Stimulated activated CD8-positive, alpha-beta memory T cell treated with anti-CD3 and anti-CD28 coated beads, Interleukin-7, amount 100 ng/mL, for 48 hours (primary cell): ENCODE measurements around the gene ZNF677.
"Not testable (repeated sequence)": the region's sequence is repeated elsewhere in the genome, so short reads cannot be mapped to it uniquely, and the experiment has no call there.

Experiments
- DNase-seq, 2 donors: peaks; one replicate each; pipeline ENCODE4 v3.0.0-alpha.2; 2020; ENCODE audit warnings: low read depth in 1 of 2; ENCODE audit errors: extremely low read depth in 1 of 2

The ZNF677 gene

DNA sequence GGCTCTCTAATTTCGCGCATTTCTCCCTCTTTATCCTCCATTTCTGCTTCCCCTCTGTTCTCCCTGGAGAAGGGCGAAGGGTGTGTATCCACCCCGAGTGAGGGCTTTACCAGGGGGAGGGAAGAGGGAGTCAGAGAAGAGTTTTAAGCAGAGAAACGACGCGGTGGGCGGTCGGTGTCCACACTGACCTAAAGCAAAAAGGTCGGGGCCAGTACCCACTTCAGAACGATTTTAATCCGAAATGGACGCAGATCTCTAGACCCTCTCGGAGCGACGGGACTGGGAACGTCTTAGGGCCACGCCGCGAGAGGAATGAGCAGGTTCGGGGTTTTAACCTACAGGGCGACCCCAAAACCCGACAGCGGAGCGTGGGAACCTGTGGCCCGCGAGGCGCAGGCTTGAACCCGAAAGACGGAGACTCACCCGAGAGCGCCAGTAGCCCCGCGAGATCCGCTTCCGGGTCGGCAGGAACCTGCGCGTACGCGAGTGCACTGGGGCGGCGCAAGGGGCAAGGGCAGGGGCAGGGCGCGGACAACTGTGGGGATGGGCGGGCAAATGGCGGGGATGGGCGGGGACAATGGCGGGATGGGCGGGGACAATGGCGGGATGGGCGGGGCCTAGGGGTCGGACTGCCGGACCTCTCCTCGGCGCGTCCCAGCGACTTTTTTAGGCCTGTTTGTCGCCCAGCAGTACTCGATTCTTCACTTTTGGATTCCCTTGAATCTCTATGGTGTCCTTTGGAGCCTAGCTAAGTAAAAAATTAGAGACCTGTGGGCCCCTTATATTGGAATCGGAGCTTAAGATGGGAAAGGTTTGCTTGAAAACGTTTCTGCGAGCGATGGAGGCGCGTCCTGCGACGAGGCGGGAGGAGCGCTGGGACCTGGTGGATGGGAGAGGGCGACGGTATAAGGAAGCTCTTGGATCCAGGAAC lies at the start of gene ZNF677:
TSS of gene ZNF677 (minus strand) at position 463 of the 931 bp plus-strand sequence. CDS start 3,323 bp downstream, outside the sequence.
- DNase-seq, result peak; percentile 66 to 72

DNA sequence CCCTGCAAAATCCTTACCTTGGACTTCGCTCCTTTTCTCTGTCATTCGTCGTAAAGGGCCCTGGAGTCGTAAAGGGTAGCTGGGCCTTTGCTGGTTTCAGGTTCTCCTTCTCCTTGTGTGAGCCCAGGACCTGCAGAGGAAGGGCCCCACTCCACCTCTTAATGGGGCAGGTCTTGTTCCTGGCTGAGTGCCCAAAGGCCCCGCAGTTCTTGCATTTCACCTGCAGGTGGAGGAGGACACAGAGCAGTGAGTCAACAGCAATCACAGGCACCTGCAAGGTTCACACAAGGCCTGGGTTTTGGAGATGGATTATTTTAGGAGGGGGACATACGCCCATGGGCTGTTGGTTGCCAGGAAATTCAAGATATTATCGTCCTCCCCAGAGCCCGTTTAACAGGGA lies 46.7 kb upstream of the ZNF677 start:
- DNase-seq, result not testable (repeated sequence)

DNA sequence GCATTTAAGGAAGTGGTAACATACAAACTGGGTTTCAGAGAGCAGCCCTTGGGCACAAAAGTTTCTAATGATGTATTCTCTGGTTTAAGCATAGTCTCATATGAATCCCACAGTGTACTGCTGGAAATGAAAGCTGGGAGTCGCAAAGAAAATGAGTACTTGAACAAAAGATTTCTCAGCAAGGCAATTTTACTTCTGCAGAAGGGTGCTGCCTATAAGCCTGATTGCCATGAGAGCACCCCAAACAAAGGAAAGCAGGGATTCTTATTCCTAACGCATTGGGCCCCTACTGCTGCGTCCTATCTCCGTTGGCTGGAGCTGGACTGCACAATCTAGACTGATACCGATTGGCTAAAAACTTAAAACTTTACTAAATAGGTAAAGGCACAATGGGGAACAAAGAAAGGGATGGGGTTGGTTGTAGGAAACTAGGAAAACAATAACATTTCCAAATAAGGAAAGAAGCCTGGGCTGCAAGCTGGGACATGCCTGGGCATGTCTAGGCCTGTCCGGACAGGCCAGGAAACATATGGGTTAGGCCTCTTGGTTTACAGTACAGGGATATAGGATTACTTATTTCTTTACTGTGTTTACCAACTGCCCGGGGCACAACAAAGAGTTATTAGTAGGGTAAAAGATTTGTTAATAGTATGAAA lies 40.2 kb upstream of the ZNF677 start:
- no peak for DNase-seq

DNA sequence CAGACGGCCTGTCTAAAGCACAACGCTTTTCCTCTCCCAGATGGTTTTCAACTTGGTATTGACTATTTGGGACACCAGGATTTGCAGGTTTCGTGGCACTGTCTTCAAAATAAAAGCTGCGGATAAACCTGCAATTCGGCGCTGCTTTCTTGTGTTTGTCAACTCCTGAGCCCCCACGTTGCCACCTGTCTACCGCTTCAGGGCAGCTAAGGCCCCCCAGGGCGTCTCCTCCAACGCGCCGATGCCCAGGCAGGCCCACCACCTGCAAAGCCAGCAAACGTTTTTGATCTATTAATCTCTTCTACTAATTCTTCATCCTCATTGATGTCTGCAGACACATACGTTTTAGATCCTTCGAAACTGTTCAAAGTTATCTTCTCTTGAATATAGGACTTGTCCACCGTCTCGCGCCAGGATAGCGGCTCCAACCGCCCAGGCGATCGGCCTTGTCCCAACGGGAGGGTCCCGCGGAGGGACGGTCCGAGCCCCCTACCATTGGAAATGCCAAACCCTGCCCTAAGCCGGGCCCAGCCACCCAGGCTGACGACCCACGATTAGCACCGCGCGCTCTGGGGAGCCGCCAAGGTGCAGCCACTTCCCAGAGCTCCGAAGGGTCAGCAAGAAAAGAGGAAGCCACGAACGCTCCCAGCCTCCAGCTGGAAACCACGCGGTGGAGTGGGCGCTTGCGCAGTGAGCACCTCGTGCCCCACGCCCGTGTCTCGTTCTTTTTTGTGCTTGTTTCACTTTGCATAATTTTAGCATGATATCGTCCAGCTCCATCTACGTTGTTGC lies 36.3 kb upstream of the ZNF677 start:
- no peak for DNase-seq

DNA sequence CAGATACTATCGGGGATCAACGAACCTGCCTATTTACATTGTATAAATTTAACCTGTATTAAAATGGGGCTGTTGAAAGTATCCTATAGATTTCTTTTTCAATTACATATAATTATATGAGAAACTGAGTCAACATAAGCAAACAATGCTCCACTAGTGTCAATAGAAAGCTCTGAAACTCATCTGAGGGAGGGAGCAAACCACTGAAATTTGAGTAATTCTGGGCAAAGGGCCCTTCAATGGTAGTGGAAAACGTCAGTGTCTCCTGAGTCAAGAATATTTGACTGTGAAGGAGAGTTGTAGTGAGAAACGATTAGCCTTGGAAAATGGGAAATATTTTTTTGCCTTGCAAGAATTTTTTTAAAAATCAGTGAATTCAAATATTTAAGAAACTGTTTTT lies 30.4 kb upstream of the ZNF677 start:
- no peak for DNase-seq

DNA sequence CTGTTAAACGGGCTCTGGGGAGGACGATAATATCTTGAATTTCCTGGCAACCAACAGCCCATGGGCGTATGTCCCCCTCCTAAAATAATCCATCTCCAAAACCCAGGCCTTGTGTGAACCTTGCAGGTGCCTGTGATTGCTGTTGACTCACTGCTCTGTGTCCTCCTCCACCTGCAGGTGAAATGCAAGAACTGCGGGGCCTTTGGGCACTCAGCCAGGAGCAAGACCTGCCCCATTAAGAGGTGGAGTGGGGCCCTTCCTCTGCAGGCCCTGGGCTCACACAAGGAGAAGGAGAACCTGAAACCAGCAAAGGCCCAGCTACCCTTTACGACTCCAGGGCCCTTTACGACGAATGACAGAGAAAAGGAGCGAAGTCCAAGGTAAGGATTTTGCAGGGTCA lies 27.3 kb upstream of the ZNF677 start:
- DNase-seq, result not testable (repeated sequence)

DNA sequence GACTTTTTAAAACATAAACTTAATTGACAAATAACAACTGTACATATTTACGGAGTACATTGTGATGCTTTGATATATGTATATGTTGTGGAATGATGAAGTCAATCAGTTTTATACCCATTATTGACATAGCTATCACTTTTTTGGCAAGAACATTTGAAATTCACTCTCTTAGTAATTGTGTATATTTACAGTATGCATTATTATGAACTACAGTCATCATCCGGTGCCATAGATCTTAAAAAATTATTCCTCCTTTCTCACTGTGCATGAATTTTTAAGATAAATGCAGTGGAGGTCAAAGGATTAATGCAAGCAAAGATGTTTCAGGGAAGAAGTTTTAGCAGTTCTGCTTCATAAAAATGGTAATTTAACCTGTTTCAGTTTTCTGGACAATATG lies 20.8 kb upstream of the ZNF677 start:
- no peak for DNase-seq

DNA sequence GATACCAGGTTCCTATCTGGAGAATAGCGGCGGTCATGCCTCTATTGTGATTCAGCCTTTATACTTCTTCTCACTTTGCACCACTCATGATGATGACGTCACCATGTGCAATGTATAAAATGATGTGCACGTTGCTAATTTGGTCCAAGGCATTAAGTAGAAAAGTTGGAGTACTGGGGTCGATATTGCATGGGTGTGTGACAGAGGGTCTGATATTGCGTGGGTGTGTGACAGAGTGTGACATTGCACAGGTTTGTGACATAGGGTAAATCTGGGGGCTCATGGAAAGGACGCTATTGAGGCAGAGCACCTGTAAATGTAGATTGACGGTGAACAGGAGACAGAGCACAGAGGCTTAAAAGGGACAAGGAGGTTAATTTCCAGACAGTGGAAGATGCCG lies 17.4 kb upstream of the ZNF677 start:
- no peak for DNase-seq

DNA sequence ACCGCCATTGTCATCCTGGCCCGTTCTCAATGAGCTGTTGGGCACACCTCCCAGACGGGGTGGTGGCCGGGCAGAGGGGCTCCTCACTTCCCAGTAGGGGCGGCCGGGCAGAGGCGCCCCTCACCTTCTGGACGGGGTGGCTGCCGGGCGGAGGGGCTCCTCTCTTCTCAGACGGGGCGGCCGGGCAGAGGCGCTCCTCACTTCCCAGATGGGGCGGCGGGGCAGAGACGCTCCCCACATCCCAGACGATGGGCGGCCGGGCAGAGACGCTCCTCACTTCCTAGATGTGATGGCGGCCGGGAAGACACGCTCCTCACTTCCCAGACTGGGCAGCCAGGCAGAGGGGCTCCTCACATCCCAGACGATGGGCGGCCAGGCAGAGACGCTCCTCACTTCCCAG lies 15.2 kb upstream of the ZNF677 start:
- not testable (repeated sequence) for DNase-seq

DNA sequence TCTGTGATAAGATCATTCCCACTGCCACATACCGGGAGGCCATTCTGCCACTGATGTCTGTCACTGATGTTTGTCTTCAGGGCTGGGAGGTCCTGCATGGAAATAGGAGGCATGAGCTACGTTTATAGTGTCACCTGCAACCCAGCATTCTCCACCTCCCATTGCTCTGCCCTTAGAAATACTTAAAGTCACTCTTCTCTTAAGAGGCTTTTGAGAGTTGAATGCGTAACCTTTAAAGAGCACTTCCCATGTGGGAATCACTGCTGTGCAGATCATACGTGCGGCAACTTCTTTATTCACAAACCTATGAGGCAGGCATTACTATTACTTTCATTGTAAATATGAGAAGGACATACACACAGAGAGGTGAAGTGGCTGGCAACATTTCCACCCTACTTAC lies 12.9 kb upstream of the ZNF677 start, which contains the start of gene VN1R4:
TSS of gene VN1R4 (minus strand) at position 101 of the 400 bp plus-strand sequence. CDS start at position 43, 58 bp downstream.
- not testable (repeated sequence) for DNase-seq

DNA sequence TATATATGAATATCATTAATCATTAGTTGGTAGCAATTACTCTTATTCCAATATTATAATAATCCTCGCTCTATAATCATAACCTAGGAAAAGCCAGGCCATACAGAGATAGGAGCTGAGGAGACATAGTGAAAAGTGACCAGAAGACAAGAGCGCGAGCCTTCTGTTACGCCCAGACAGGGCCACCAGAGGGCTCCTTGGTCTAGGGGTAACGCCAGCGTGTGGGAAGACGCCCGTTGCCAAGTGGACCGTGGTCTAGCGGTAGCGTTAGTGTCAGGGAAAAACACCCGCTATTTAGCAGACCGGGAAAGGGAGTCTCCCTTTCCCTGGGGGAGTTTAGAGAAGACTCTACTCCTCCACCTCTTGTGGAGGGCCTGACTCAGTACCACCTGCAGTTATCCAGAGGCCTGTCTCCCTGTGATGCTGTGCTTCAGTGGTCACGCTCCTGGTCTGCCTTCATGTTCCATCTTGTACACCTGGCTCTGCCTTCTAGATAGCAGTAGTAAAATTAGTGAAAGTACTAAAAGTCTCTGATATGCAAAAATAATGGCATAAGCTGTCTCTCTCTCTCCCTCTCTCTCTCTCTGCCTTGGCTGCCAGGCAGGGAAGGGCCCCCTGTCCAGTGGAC lies 3.2 kb upstream of the ZNF677 start, which contains the start of gene VN1R2:
TSS of gene VN1R2 (plus strand) at position 578 of the 628 bp plus-strand sequence. CDS start 84 bp downstream, outside the sequence.
- DNase-seq, result not testable (repeated sequence)

DNA sequence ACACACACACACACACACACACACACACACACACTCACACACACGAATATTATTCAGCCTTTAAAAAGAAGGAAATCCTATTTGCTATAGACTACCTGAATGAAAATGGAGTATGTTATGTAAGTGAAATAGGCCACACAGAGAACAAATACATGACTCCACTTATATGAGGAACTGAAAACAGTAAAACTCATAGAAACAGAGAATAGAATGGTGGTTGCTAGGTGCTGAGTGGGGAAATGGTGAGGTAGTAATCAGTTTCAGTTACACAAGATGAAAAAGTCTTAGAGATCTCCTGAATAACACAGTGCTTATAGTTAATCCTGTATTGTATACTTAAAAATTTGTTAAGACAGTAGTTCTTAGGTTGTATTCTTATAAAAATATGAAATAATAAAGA lies 8.2 kb downstream of the ZNF677 start:
- DNase-seq, result no peak

DNA sequence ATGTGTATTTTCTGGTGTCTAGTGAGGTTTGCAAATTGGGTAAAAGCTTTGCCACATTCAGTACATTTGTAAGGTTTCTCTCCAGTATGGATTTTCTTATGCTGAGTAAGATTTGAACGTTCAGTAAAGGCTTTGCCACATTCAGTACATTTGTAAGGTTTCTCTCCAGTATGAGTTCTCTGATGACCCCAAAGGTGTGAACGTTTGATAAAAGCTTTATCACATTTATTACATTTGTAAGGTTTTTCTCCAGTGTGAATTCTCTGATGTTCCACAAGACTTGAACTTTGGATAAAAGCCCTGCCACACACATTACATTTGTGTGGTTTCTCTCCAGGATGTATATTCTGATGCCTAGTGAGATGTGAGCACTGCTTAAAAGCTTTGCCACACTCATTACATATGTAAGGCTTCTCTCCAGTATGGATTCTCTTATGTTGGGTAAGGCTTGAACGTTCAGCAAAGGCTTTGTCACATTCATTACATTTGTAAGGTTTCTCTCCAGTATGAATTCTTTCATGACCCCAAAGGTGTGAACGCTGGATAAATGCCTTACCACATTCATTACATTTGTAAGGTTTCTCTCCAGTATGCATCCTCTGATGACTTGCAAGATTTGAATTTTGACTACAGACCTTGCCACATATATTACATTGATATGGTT lies 17.4 kb downstream of the ZNF677 start:
- no peak for DNase-seq

DNA sequence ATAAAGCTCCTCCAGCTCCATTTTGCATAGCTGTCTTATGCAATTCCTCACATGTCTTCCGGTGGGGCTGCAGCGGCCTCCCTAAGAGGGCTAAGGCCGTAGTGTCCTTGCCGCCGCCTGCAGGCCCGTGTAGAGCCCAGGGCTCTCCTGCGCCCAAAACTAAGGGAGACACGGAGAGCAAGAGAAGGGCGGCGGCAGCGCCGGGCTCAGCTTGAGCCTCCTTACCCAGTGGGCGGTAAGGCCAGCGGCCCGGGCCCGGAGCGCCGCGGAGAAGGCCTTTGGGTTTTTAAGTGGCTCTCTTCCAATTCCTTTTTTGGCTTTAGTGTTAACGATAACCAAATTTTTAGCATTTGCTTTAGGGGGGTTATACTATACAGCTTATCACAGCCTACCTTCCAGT lies 30.1 kb downstream of the ZNF677 start:
- DNase-seq, result no peak

DNA sequence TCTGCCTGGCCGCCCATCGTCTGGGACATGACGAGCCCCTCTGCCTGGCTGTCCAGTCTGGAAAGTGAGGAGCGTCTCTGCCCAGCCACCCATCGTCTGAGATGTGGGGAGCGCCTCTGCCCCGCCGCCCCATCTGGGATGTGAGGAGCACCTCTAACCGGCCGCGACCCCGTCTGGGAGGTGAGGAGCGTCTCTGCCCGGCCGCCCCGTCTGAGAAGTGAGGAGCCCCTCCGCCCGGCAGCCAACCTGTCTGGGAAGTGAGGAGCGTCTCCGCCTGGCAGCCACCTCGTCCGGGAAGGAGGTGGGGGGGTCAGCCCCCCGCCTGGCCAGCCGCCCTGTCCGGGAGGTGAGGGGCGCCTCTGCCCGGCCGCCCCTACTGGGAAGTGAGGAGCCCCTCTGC lies 32.0 kb downstream of the ZNF677 start:
- not testable (repeated sequence) for DNase-seq

DNA sequence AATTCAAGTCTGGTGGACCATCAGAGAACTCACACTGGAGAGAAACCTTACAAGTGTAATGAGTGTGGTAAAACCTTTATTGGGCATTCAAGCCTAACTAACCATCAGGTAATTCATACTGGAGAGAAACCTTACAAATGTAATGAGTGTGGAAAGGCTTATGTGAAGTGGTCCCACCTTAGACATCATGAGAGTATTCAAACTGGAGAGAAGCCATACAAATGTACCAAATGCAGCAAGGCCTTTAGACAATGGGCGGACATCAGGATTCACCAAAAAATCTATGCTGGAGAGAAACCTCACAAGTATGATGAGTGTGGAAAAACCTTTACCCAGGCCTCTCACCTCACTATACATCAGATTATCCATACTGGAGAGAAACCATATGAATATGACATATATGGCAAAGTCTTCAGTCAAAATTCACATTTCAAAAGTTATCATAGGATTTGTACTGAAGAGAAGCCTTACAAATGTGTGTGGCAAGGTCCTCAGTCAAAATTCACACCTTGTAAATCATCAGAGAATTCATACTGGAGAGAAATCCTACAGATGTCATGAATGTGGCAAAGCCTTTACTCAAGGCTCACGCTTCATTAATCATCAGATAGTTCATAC lies 41.9 kb downstream of the ZNF677 start:
- DNase-seq, result no peak

DNA sequence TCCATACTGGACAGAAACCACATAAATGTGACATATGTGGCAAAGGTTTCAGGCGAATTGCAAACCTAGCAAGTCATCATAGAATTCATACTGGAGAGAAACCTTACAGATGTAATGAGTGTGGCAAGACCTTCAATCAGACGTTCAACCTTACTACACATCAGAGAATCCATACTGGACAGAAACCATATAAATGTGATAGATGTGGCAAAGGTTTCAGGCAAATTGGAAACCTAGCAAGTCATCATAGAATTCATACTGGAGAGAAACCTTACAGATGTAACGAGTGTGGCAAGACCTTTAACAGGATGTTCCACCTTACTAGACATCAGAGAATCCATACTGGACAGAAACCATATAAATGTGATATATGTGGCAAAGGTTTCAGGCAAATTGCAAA lies 43.1 kb downstream of the ZNF677 start:
- DNase-seq, result not testable (repeated sequence)

DNA sequence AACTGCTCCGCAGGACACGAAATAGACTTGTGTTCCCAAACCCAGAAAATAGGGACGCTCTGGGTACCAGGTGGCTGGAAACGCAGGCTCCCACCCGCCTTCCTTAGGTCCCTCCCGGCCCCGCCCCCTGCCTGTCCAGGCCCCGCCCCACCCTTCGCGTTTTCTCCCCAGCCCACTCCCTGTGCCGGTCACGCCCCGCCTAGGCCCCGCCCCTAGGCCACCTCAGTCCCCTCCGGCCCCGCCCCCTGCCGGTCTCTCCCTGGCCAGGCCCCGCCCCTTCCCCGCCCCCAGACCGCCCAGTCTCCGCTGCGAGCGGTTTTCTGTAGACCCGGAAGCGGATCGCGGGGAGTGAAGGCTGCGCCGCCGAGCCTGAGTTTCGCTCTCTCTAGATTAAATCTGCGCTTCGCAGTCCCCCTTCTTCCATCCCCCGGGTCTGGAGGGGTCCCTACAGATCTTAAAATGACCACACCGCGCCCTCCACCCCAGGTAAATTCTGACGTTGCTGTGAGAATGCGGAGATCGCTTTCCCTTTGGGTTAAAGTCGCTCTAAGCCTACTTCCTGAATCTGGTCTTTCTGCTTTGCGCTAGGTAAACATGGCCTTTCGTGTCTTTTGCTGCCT lies 57.8 kb downstream of the ZNF677 start:
- DNase-seq, result peak; percentile 74 to 92

DNA sequence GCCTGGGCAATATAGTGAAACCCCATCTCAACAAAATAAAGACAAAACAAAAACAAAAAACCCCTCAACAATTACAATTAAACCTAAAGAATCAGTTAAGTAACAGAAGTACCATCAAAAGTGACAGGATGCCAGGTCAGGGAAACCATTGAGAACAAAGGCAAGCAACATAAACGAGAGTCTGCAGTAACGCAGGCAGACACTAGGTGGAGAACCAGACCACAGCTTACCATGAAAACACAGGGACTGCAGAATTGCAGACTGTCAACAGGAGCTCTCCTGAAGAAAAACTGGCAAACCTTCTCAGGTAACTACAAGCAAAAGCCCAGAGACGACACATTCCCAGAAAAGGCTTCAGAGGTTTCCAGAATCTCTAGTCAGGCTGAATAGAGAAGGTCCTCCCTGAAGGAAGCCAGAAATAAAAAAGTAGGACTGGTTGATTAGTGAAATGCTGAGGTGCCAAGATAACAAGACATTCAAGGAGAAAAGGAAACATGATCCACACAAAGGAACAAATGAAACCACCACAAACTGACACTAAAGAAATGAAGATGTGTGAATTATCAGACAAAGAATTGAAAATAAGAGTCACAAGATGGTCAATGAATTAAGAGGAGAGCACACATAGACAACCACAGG lies 59.3 kb downstream of the ZNF677 start:
- peak in 1 of 2 donors; percentile 27 for DNase-seq
